Mesodermal cell (in vitro differentiated cells): ENCODE results near the gene LAMP1.

Experiments used
- H3K27ac ChIP-seq: 2 replicates; pipeline ENCODE4 v1.7.0; 2013; ENCODE audit warnings: mild to moderate bottlenecking, low read depth, low read length, moderate library complexity; ENCODE audit not compliant: severe bottlenecking
- H3K36me3 ChIP-seq: 2 replicates; pipeline ENCODE4 v1.7.1; 2013; ENCODE audit warnings: mild to moderate bottlenecking, low read length, moderate library complexity; ENCODE audit not compliant: control insufficient read depth, insufficient read depth
- H3K4me1 ChIP-seq: one replicate; pipeline ENCODE4 v1.7.1; 2013; ENCODE audit warnings: mild to moderate bottlenecking, low read length; ENCODE audit not compliant: insufficient read depth, control insufficient read depth, poor library complexity, severe bottlenecking
- H3K4me3 ChIP-seq: 2 replicates; pipeline ENCODE4 v1.7.0; 2013; ENCODE audit warnings: low read length, control low read depth, mild to moderate bottlenecking; ENCODE audit not compliant: insufficient read depth, poor library complexity, severe bottlenecking; ENCODE audit errors: extremely low read depth
- H3K9me3 ChIP-seq: 2 replicates; pipeline ENCODE4 v1.7.1; 2013; ENCODE audit warnings: mild to moderate bottlenecking, low read length, moderate library complexity; ENCODE audit not compliant: control insufficient read depth
- WGBS, 2 experiments: methylation state at CpG; one replicate each; pipeline ENCODE4 v1.1.5; 2013; ENCODE audit warnings: missing lambda C conversion rate in 2 of 2; ENCODE audit not compliant: insufficient coverage in 2 of 2; 5-methylcytosine and 5-hydroxymethylcytosine counted together

LAMP1 gene

DNA sequence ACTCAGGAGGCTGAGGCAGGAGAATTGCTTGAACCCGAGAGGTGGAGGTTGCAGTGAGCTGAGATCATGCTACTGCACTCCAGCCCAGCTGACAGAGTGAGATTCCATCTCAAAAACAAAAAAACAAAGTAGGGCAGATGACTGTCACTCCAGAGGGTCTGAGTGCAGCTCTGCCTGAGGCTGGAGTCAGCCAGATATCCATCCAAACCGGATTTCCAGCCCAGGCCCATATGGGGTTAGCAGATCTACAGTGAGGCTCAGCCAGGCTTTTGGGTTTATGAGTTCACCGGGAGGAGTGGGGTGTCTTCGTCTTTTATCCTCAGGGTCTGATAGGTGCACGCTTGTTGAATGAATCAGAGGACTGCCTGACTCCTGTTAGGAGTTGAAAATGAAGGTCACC is 19.0 kb downstream of the LAMP1 start:
- no peak overlapping the region for H3K27ac ChIP-seq
- no peaks in the 10 kb centered on the region for H3K9me3 ChIP-seq
- peaks cover 60% of the 10 kb centered on the region for H3K36me3 ChIP-seq
- H3K4me1 ChIP-seq = no peaks in the 10 kb centered on the region
- WGBS, 2 experiments = 95 to 97% methylated on average over 5 of the region's 5 CpGs
- no peak overlapping the region for H3K4me3 ChIP-seq

GRCh38 chr13:113317031-113317430 is 20.0 kb downstream of the LAMP1 start:
- H3K27ac ChIP-seq = no peak overlapping the region
- H3K9me3 ChIP-seq = no peaks in the 10 kb centered on the region
- 91 to 96% methylated on average over 6 to 7 of the region's 12 CpGs for WGBS, 2 experiments
- H3K4me1 ChIP-seq = no peaks in the 10 kb centered on the region
- H3K4me3 ChIP-seq = no peak overlapping the region
- H3K36me3 ChIP-seq = peaks cover 60% of the 10 kb centered on the region

DNA sequence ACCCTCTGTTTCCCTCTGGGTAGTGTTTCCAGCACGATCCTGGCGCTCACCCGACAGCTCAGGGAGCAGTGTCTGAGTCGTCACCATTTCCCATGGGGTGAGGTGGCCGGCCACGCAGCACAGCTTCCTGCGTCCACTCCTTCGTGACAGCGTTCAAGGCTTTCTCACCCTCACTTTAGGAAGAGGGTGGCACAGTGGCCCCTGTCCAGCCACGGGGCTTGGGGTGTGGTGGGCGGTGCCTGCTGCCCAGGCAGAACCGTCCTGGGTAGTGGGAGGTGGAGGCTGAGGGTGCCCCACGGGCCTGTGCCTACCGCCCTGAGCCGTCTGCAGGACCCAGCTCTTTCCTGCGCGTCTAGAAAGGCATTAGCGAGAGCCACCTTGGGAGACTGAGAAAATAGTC is 21.9 kb downstream of the LAMP1 start:
- WGBS, 2 experiments = 94 to 95% methylated on average over 16 to 17 of the region's 18 CpGs
- no peaks in the 10 kb centered on the region for H3K4me1 ChIP-seq
- H3K9me3 ChIP-seq = no peaks in the 10 kb centered on the region
- H3K4me3 ChIP-seq = no peak overlapping the region
- H3K36me3 ChIP-seq = peaks cover 65% of the 10 kb centered on the region
- H3K27ac ChIP-seq = no peak overlapping the region

DNA sequence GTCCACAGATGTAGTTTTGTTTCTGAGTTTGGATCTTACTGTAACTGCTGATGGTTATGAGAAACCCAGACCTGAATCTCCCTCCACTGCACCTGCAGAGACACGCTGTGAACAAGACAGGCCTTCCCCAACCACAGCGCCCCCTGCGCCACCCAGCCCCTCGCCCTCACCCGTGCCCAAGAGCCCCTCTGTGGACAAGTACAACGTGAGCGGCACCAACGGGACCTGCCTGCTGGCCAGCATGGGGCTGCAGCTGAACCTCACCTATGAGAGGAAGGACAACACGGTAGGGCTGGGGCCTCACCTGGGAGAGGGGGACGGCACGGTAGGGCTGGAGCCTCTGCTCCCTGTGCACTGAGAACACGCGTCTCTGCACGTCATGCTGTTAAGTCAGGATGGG is 22.3 kb downstream of the LAMP1 start:
- no peaks in the 10 kb centered on the region for H3K9me3 ChIP-seq
- no peak overlapping the region for H3K27ac ChIP-seq
- 92 to 94% methylated on average over 13 to 14 of the region's 14 CpGs for WGBS, 2 experiments
- peaks cover 68% of the 10 kb centered on the region for H3K36me3 ChIP-seq
- H3K4me3 ChIP-seq = no peak overlapping the region
- H3K4me1 ChIP-seq = no peaks in the 10 kb centered on the region

DNA sequence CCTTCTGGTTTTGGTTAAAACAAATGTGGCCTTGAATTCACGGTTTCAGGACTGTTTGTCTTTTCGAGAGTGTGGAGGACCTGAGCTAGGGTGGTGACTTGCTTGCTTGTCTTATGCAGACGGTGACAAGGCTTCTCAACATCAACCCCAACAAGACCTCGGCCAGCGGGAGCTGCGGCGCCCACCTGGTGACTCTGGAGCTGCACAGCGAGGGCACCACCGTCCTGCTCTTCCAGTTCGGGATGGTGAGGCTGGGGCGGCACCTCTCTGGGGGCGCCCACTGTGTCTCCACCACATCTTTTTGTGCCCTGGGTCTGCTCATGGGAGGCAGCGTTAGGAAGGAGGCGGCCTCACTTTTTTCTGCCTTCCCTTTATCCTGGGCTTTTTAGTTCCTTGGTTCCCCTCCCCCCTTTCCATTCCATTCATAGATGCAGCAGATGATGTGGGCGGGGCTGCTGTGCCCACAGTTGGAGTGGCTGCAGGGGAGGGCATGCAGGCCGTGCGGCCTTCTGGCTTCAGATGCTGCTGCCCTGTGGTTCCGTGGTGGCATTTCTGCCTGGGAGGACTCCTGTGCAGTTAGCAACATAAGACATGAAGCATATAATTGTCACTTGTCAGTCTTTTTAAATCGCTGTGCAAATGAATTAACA is 23.3 kb downstream of the LAMP1 start:
- no peaks in the 10 kb centered on the region for H3K4me1 ChIP-seq
- no peak overlapping the region for H3K4me3 ChIP-seq
- no peaks in the 10 kb centered on the region for H3K9me3 ChIP-seq
- 93 to 99% methylated on average over 15 to 18 of the region's 19 CpGs for WGBS, 2 experiments
- H3K27ac ChIP-seq = no peak overlapping the region
- H3K36me3 ChIP-seq = peaks cover 71% of the 10 kb centered on the region

GRCh38 chr13:113321546-113321945 is 24.5 kb downstream of the LAMP1 start:
- Histone ChIP-seq H3K4me1 (no peaks in the 10 kb centered on the region), H3K36me3 (peaks cover 65% of the 10 kb centered on the region), H3K9me3 (no peaks in the 10 kb centered on the region), H3K27ac (no peak overlapping the region), H3K4me3 (no peak overlapping the region)
- WGBS, 2 experiments = 94 to 97% methylated on average over 20 to 21 of the region's 22 CpGs

DNA sequence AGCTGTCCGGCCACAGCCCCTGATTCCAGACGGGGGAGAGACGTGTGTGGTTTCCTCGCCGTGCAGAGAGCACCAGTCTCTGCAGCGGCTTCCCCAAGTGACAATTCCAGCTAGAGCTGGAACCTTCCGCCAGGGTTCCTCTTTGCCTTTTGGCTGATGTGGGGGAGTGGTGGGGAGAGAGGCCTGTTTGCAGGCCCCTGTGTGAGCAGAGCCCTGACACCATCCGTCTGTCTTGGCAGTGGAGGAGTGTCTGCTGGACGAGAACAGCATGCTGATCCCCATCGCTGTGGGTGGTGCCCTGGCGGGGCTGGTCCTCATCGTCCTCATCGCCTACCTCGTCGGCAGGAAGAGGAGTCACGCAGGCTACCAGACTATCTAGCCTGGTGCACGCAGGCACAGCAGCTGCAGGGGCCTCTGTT is 25.0 kb downstream of the LAMP1 start:
- H3K9me3 ChIP-seq = no peaks in the 10 kb centered on the region

DNA sequence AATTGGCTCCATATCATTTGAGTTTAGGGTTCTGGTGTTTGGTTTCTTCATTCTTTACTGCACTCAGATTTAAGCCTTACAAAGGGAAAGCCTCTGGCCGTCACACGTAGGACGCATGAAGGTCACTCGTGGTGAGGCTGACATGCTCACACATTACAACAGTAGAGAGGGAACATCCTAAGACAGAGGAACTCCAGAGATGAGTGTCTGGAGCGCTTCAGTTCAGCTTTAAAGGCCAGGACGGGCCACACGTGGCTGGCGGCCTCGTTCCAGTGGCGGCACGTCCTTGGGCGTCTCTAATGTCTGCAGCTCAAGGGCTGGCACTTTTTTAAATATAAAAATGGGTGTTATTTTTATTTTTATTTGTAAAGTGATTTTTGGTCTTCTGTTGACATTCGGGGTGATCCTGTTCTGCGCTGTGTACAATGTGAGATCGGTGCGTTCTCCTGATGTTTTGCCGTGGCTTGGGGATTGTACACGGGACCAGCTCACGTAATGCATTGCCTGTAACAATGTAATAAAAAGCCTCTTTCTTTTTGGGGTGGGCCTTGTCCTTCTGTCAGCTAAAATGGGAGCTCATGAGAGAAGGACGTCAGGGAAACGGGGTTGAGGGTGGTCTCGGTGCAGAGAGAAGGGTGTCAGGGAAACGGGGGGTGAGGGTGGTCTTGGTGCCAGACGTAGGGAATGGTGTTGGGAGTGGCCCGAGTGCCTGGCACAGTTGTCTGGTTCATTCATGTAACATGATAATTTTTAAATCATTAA is 26.0 kb downstream of the LAMP1 start:
- Histone ChIP-seq H3K27ac (no peak overlapping the region), H3K9me3 (no peaks in the 10 kb centered on the region), H3K4me3 (no peak overlapping the region), H3K36me3 (peaks cover 59% of the 10 kb centered on the region), H3K4me1 (no peaks in the 10 kb centered on the region)
- WGBS, 2 experiments = 98 to 100% methylated on average over 11 to 18 of the region's 25 CpGs

More for the DNA sequence above, 25.0 kb downstream of the LAMP1 start:
- H3K36me3 ChIP-seq = peaks cover 65% of the 10 kb centered on the region
- no peak overlapping the region for H3K27ac ChIP-seq
- no peak overlapping the region for H3K4me3 ChIP-seq
- no peaks in the 10 kb centered on the region for H3K4me1 ChIP-seq
- WGBS, 2 experiments = 90 to 97% methylated on average over 17 of the region's 17 CpGs

DNA sequence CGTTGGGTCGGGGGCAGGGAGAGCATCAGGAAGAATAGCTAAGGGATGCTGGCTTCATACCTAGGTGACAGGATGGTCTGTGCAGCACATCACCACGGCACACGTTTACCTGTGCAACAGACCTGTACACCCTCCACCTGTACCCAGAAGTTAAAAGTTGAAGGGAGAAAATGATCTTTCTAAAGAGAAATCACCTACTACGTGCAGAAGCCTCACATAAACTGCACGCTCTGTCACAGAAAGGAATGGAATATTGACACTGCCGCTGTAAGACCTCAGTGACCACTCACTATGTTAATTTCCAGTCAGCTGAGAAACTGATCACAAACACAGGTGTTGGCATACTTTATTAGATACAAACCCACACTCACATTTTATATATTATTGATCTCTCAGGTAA is 26.8 kb downstream of the LAMP1 start:
- Histone ChIP-seq H3K4me3 (no peak overlapping the region), H3K36me3 (peaks cover 52% of the 10 kb centered on the region), H3K9me3 (no peaks in the 10 kb centered on the region), H3K4me1 (no peaks in the 10 kb centered on the region), H3K27ac (no peak overlapping the region)
- WGBS, 2 experiments = 96 to 100% methylated on average over 4 to 7 of the region's 7 CpGs

GRCh38 chr13:113324398-113324797 is 27.4 kb downstream of the LAMP1 start:
- no peaks in the 10 kb centered on the region for H3K9me3 ChIP-seq
- H3K36me3 ChIP-seq = peaks cover 46% of the 10 kb centered on the region
- WGBS, 2 experiments = 96 to 97% methylated on average over 10 to 12 of the region's 12 CpGs
- H3K4me1 ChIP-seq = no peaks in the 10 kb centered on the region
- no peak overlapping the region for H3K4me3 ChIP-seq
- no peak overlapping the region for H3K27ac ChIP-seq

GRCh38 chr13:113325779-113326178 is 28.7 kb downstream of the LAMP1 start:
- H3K4me3 ChIP-seq = no peak overlapping the region
- no peaks in the 10 kb centered on the region for H3K4me1 ChIP-seq
- H3K9me3 ChIP-seq = no peaks in the 10 kb centered on the region
- no peak overlapping the region for H3K27ac ChIP-seq
- H3K36me3 ChIP-seq = peaks cover 33% of the 10 kb centered on the region
- WGBS, 2 experiments = 95 to 97% methylated on average over 16 to 22 of the region's 23 CpGs
